ENCODE data around the gene SRRD.

Gene SRRD

GRCh38 chr22:26462051-26462450, 21.6 kb upstream of the SRRD start:
- Histone ChIP-seq H3K4me1 (ENCODE audit: insufficient read depth, poor library complexity, severe bottlenecking) (peaks cover 13% of the 10 kb centered on the region), H3K4me3 (ENCODE audit: severe bottlenecking) (no peak overlapping the region), H3K9me3 (ENCODE audit: severe bottlenecking) (no peaks in the 10 kb centered on the region), H3K27ac (ENCODE audit: poor library complexity, severe bottlenecking) (peak overlapping the region; percentile 58), H3K27me3 (ENCODE audit: insufficient read depth, poor library complexity, severe bottlenecking) (no peaks in the 10 kb centered on the region), H3K36me3 (ENCODE audit: low read depth) (peaks cover 87% of the 10 kb centered on the region)
- no peak for TF ChIP-seq CTCF (IDR thresholded peaks at IDR 0.05; ENCODE audit: poor library complexity, severe bottlenecking)
- DNase-seq (ENCODE audit: low spot score) (no peak), ATAC-seq (ENCODE audit: low read depth) (no peak)

- Histone ChIP-seq H3K27me3 (ENCODE audit: insufficient read depth, poor library complexity, severe bottlenecking) (no peaks in the 10 kb centered on the region), H3K36me3 (ENCODE audit: low read depth) (peaks cover 87% of the 10 kb centered on the region), H3K4me3 (ENCODE audit: severe bottlenecking) (no peak overlapping the region), H3K27ac (ENCODE audit: poor library complexity, severe bottlenecking) (peak overlapping the region; percentile 58), H3K9me3 (ENCODE audit: severe bottlenecking) (no peaks in the 10 kb centered on the region), H3K4me1 (ENCODE audit: insufficient read depth, poor library complexity, severe bottlenecking) (peaks cover 13% of the 10 kb centered on the region)
- DNase-seq (ENCODE audit: low spot score), result no peak
- no peak for TF ChIP-seq CTCF (IDR thresholded peaks at IDR 0.05; ENCODE audit: poor library complexity, severe bottlenecking)
- ATAC-seq (ENCODE audit: low read depth), result no peak
Observed at GRCh38 chr22:26462641-26463040, 21.0 kb upstream of the SRRD start.

- H3K4me3 ChIP-seq (ENCODE audit: severe bottlenecking), result no peak overlapping the region
- H3K4me1 ChIP-seq (ENCODE audit: insufficient read depth, poor library complexity, severe bottlenecking), result peaks cover 13% of the 10 kb centered on the region
- no peak for TF ChIP-seq CTCF (IDR thresholded peaks at IDR 0.05; ENCODE audit: poor library complexity, severe bottlenecking)
- H3K9me3 ChIP-seq (ENCODE audit: severe bottlenecking), result no peaks in the 10 kb centered on the region
- peak overlapping the region; percentile 58 for H3K27ac ChIP-seq (ENCODE audit: poor library complexity, severe bottlenecking)
- DNase-seq (ENCODE audit: low spot score) (no peak), ATAC-seq (ENCODE audit: low read depth) (no peak)
- peaks cover 87% of the 10 kb centered on the region for H3K36me3 ChIP-seq (ENCODE audit: low read depth)
- no peaks in the 10 kb centered on the region for H3K27me3 ChIP-seq (ENCODE audit: insufficient read depth, poor library complexity, severe bottlenecking)
Observed at GRCh38 chr22:26463101-26463661, 20.5 kb upstream of the SRRD start.

DNA sequence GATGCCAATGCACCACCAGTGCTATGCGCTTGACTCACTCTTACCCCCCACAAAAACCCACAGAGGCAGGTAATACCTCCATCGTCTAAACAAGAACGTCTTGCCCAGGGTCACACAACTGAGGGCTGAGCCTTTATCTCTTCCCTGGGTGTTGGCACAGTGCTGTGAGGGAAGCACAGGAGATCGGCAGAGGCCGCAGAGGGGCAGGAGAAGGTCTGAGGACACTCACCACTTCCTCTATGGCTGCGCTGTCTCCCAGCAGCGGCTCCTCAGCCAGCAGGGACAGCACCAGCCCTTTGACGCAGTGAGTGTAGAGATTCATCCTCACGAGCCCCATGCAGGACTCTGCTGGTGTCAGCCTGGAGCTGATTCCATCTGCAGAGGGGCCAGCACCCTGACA, 20.0 kb upstream of the SRRD start:
- TF ChIP-seq CTCF (IDR thresholded peaks at IDR 0.05; ENCODE audit: poor library complexity, severe bottlenecking), result no peak
- ATAC-seq (ENCODE audit: low read depth), result no peak
- H3K36me3 ChIP-seq (ENCODE audit: low read depth), result peaks cover 92% of the 10 kb centered on the region
- no peak overlapping the region for H3K4me3 ChIP-seq (ENCODE audit: severe bottlenecking)
- DNase-seq (ENCODE audit: low spot score), result no peak
- H3K27me3 ChIP-seq (ENCODE audit: insufficient read depth, poor library complexity, severe bottlenecking), result no peaks in the 10 kb centered on the region
- H3K27ac ChIP-seq (ENCODE audit: poor library complexity, severe bottlenecking), result peak overlapping the region; percentile 33
- no peaks in the 10 kb centered on the region for H3K9me3 ChIP-seq (ENCODE audit: severe bottlenecking)
- peaks cover 13% of the 10 kb centered on the region for H3K4me1 ChIP-seq (ENCODE audit: insufficient read depth, poor library complexity, severe bottlenecking)

DNA sequence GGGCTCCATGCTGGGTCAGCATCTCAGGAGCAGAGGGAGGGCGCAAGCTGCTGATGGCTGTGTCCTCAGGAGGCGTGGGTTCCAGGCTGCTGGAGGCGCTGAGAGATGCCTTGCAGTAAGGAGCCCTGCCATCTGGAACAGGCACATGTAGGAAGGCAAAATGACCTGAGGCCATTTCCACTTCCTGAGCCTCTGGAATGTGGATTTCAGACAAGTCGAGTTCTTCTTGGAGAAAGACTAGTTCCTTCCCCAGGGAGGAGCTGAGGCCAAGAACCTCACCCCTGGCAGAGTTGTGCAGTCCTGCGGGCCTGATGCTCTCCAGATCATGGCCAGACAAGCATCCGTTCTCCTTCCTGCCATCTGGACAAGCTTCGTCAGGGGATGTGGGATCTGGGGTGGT, 19.4 kb upstream of the SRRD start:
- Histone ChIP-seq H3K36me3 (ENCODE audit: low read depth) (peaks cover 93% of the 10 kb centered on the region), H3K27ac (ENCODE audit: poor library complexity, severe bottlenecking) (peak overlapping the region; percentile 33), H3K9me3 (ENCODE audit: severe bottlenecking) (no peaks in the 10 kb centered on the region), H3K4me3 (ENCODE audit: severe bottlenecking) (no peak overlapping the region), H3K27me3 (ENCODE audit: insufficient read depth, poor library complexity, severe bottlenecking) (no peaks in the 10 kb centered on the region), H3K4me1 (ENCODE audit: insufficient read depth, poor library complexity, severe bottlenecking) (peaks cover 13% of the 10 kb centered on the region)
- no peak for TF ChIP-seq CTCF (IDR thresholded peaks at IDR 0.05; ENCODE audit: poor library complexity, severe bottlenecking)
- ATAC-seq (ENCODE audit: low read depth) (peak; percentile 23; the same call in 2 of the 3 replicates), DNase-seq (ENCODE audit: low spot score) (no peak)
